Body of pancreas (tissue), 4 donors: ENCODE results near the gene MACF1. TPM values are rescaled to one million over a fixed set of nuclear protein-coding genes. Genes with fewer than 3 reads are reported as not detected.
A peak's percentile ranks its signal among the peaks of the same experiment; 100 is the strongest.

Experiments used
- ATAC-seq: fragments of 150-250 bp; one replicate; pipeline ENCODE4 v1.9.1; 2016
- DNase-seq, 4 donors: peaks; one replicate each; pipeline ENCODE4 v3.0.0-alpha.2; 2019
- H3K27ac ChIP-seq, 4 donors: fragments of 200-600 bp; sonication (generic); 1 replicate in 3 of 4; 2 replicates in 1 of 4; pipeline versions ENCODE4 v1.5.1 to v1.6.1; 2016 to 2019; ENCODE audit warnings: mild to moderate bottlenecking in 1 of 4, mixed read lengths in 1 of 4, moderate library complexity in 1 of 4
- H3K27me3 ChIP-seq, 2 donors: fragments of 200-600 bp; sonication (generic); one replicate each; pipeline ENCODE4 v1.6.0; 2016; ENCODE audit warnings: mild to moderate bottlenecking in 1 of 2
- H3K36me3 ChIP-seq, 2 donors: fragments of 200-600 bp; sonication (generic); replicated peaks in 1 of 2; 2 replicates each; pipeline ENCODE4 v1.5.1; 2016; ENCODE audit warnings: low read depth in 2 of 2; ENCODE audit not compliant: insufficient read depth in 1 of 2
- H3K4me1 ChIP-seq: fragments of 200-600 bp; sonication (generic); one replicate; pipeline ENCODE4 v1.6.0; 2016
- H3K4me3 ChIP-seq, 2 donors: fragments of 200-600 bp; sonication (generic); 1 replicate in 1 of 2; 2 replicates in 1 of 2; pipeline ENCODE4 v1.5.1; 2016 to 2019
- H3K9me3 ChIP-seq, 3 donors: fragments of 200-600 bp; sonication (generic); 1 replicate in 2 of 3; 2 replicates in 1 of 3; pipeline ENCODE4 v1.5.1; 2016
- CTCF ChIP-seq, 7 experiments: fragments of 450-650 bp in 4 of 7; fragments of 200-600 bp in 3 of 7; sonication (generic) in 3 of 7; IDR thresholded peaks; one replicate each; pipeline ENCODE4 v1.5.1; 2016 to 2019; ENCODE audit warnings: antibody characterized with exemption in 7 of 7
- POLR2A ChIP-seq, 3 donors: fragments of 450-650 bp; IDR thresholded peaks; one replicate each; pipeline ENCODE4 v1.6.1; 2016; ENCODE audit warnings: antibody characterized with exemption in 3 of 3, mild to moderate bottlenecking in 2 of 3
- WGBS, 2 donors: methylation state at CpG; one replicate each; pipeline ENCODE4 v1.1.5; 2017; 5-methylcytosine and 5-hydroxymethylcytosine counted together
- intact Hi-C: fragments of 100-400 bp; cut with DNase I; formaldehyde crosslinking; loops from one replicate; pipeline ENCODE4 v1.15.1; 2023
- total RNA-seq, 2 donors: library from RNA; depleted of rRNA; stranded (reverse); fragments of >200 nt; gene quantifications; one replicate each; pipeline ENCODE4 v1.1.0, GENCODE V29; 2016

Gene MACF1
- total RNA-seq, 2 donors from 2014 or later, result 144 to 190 TPM

- Histone ChIP-seq H3K27me3 (no peaks in the 10 kb centered on the region), H3K9me3 (no peaks in the 10 kb centered on the region), H3K4me1 (peaks cover 44% of the 10 kb centered on the region), H3K36me3 (no peaks in the 10 kb centered on the region), H3K27ac (peak overlapping the region in 3 of 4 donors; percentile 11 to 71 (median 44)), H3K4me3 (no peak overlapping the region)
- TF ChIP-seq CTCF (IDR thresholded peaks at IDR 0.05) (no peak), POLR2A (IDR thresholded peaks at IDR 0.05) (no peak)
- intact Hi-C loops, result no loop called here
- WGBS, 2 donors, result 81 to 84% methylated on average over 8 of the region's 8 CpGs
- DNase-seq (no peak), ATAC-seq (no peak)
Observed at GRCh38 chr1:39194398-39195051, 10.0 kb upstream of the MACF1 start.

DNA sequence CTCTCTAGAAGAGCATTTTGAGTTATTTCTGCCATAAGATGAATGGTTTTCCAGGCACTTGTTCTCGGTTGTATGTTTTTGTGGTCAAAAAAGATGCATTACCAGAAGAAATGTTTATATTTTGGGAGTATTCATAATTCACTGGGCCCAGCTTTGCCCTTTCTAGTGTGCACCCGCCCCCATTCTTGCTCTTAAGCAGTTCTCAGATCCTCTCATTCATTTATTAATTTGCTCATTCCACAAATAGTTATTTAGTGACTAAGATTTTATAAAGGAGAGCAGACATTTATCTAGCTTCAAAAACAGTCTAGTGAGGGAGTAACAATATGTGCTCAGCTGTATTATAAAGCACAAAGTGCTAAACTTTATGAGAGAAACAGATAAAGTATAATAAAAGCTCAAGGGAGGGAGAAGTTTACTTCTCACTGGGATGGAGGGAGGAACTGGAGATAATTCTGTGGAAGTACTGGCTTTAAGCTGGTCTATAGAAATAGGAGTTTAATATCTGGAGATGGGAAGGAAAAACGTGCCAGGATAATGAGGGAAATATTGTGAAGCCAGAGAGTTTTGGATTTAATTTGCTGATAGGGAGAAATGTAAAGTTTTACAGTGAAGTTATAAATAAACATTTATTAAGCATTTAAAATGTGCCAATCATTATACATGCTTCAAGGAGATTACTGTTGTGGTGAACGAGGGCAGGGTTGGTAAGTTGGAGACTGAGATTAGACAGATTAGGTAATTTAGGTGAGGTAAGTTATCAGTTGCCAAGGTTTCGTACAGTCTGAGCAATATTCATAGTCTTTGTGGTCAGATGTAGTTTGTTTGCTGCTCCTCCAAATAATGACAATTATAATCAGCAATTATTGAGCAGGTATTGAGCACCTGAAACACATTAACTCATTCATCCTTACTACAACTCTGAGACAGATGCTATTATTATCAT is 9.1 kb upstream of the MACF1 start:
- Histone ChIP-seq H3K27me3 (no peaks in the 10 kb centered on the region), H3K4me1 (peaks cover 51% of the 10 kb centered on the region), H3K9me3 (no peaks in the 10 kb centered on the region), H3K27ac (peak overlapping the region; percentile 8 to 71 (median 26)), H3K36me3 (no peaks in the 10 kb centered on the region), H3K4me3 (no peak overlapping the region)
- 29 to 39% methylated on average over 5 of the region's 5 CpGs for WGBS, 2 donors
- ATAC-seq (no peak), DNase-seq (no peak)
- intact Hi-C loops, result no loop called here
- TF ChIP-seq POLR2A (IDR thresholded peaks at IDR 0.05), result no peak
- TF ChIP-seq CTCF (IDR thresholded peaks at IDR 0.05), result no peak

GRCh38 chr1:39196244-39197215 is 8.0 kb upstream of the MACF1 start:
- Histone ChIP-seq H3K9me3 (no peaks in the 10 kb centered on the region), H3K4me3 (no peak overlapping the region), H3K27ac (peak overlapping the region in 3 of 4 donors; percentile 8 to 53 (median 43)), H3K27me3 (no peaks in the 10 kb centered on the region), H3K36me3 (no peaks in the 10 kb centered on the region), H3K4me1 (peaks cover 56% of the 10 kb centered on the region)
- intact Hi-C loops, result no loop called here
- TF ChIP-seq POLR2A (IDR thresholded peaks at IDR 0.05) (no peak), CTCF (IDR thresholded peaks at IDR 0.05) (no peak)
- 65 to 79% methylated on average over 6 of the region's 6 CpGs for WGBS, 2 donors
- ATAC-seq (no peak), DNase-seq (no peak)

DNA sequence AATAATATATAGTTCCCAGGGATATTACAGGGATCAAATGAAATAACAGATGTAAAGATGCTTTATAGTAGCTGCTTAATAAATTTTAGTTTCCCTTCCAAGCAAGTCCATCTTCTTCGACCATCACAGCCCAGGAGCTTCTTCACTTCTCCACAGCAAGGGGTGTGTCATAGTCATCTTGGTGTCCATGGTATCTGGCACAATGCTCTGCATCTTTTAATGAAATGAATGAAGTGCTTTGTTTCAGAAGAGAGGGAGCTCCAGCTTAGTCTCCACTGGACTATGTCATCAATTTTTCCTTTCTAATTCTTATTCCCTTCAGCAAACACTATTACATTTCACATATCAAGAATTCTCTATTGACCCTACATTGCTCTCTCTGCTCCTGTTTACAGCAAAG is 4.9 kb upstream of the MACF1 start:
- no peak for TF ChIP-seq POLR2A (IDR thresholded peaks at IDR 0.05)
- no peak for TF ChIP-seq CTCF (IDR thresholded peaks at IDR 0.05)
- DNase-seq (no peak), ATAC-seq (no peak)
- no peaks in the 10 kb centered on the region for H3K36me3 ChIP-seq
- 71 to 83% methylated on average over 1 of the region's 1 CpG for WGBS, 2 donors
- no peak overlapping the region for H3K4me3 ChIP-seq
- H3K4me1 ChIP-seq, result peaks cover 43% of the 10 kb centered on the region
- H3K27me3 ChIP-seq, result no peaks in the 10 kb centered on the region
- H3K27ac ChIP-seq, result peak overlapping the region in 1 of 4 donors; percentile 14
- intact Hi-C loops, result no loop called here
- no peaks in the 10 kb centered on the region for H3K9me3 ChIP-seq
